ENCODE results near the gene PIGS. TPM values are rescaled to one million over a fixed set of nuclear protein-coding genes. Genes with fewer than 3 reads are reported as not detected.
"Not testable (repeated sequence)": the region's sequence is repeated elsewhere in the genome, so short reads cannot be mapped to it uniquely, and the experiment has no call there.

Gene PIGS
- total RNA-seq, 1 donor from 2014 or later: 44.2 TPM

GRCh38 chr17:28530250-28530649 is 41.1 kb downstream of the PIGS start:
- no peak for DNase-seq (ENCODE audit: low read depth in 2 of 2)

- DNase-seq (ENCODE audit: low read depth in 2 of 2): no peak
Observed at GRCh38 chr17:28529013-28529400, 42.3 kb downstream of the PIGS start.

GRCh38 chr17:28528327-28529012 is 42.9 kb downstream of the PIGS start:
- DNase-seq (ENCODE audit: low read depth in 2 of 2): no peak

GRCh38 chr17:28527859-28528258 is 43.5 kb downstream of the PIGS start:
- DNase-seq (ENCODE audit: low read depth in 2 of 2): no peak

- no peak for DNase-seq (ENCODE audit: low read depth in 2 of 2)
Observed at GRCh38 chr17:28527181-28527681, 44.1 kb downstream of the PIGS start.

GRCh38 chr17:28526381-28526780 is 44.9 kb downstream of the PIGS start:
- no peak for DNase-seq (ENCODE audit: low read depth in 2 of 2)

GRCh38 chr17:28524476-28525424 is 46.6 kb downstream of the PIGS start:
- no peak for DNase-seq (ENCODE audit: low read depth in 2 of 2)

GRCh38 chr17:28523876-28524275 is 47.4 kb downstream of the PIGS start:
- no peak for DNase-seq (ENCODE audit: low read depth in 2 of 2)

GRCh38 chr17:28523186-28523585 is 48.1 kb downstream of the PIGS start:
- DNase-seq (ENCODE audit: low read depth in 2 of 2): no peak

- DNase-seq (ENCODE audit: low read depth in 2 of 2): not testable (repeated sequence)
Observed at GRCh38 chr17:28522281-28522680, 49.0 kb downstream of the PIGS start.

GRCh38 chr17:28521311-28522085 is 49.8 kb downstream of the PIGS start:
- DNase-seq (ENCODE audit: low read depth in 2 of 2): no peak

- DNase-seq (ENCODE audit: low read depth in 2 of 2): no peak
Observed at GRCh38 chr17:28520687-28521086, 50.6 kb downstream of the PIGS start.

GRCh38 chr17:28519236-28519635 is 52.1 kb downstream of the PIGS start:
- no peak for DNase-seq (ENCODE audit: low read depth in 2 of 2)

- no peak for DNase-seq (ENCODE audit: low read depth in 2 of 2)
Observed at GRCh38 chr17:28518578-28518977, 52.7 kb downstream of the PIGS start.

- DNase-seq (ENCODE audit: low read depth in 2 of 2): no peak
Observed at GRCh38 chr17:28518132-28518531, 53.2 kb downstream of the PIGS start.

- DNase-seq (ENCODE audit: low read depth in 2 of 2): no peak
Observed at GRCh38 chr17:28515518-28515917, 55.8 kb downstream of the PIGS start.

- no peak for DNase-seq (ENCODE audit: low read depth in 2 of 2)
Observed at GRCh38 chr17:28514561-28515002, 56.7 kb downstream of the PIGS start.

- DNase-seq (ENCODE audit: low read depth in 2 of 2): no peak
Observed at GRCh38 chr17:28513476-28513875, 57.8 kb downstream of the PIGS start.

- DNase-seq (ENCODE audit: low read depth in 2 of 2): no peak
Observed at GRCh38 chr17:28511858-28512461, 59.4 kb downstream of the PIGS start.

- no peak for DNase-seq (ENCODE audit: low read depth in 2 of 2)
Observed at GRCh38 chr17:28509789-28510188, 61.5 kb downstream of the PIGS start.

GRCh38 chr17:28508211-28508724 is 63.1 kb downstream of the PIGS start:
- no peak for DNase-seq (ENCODE audit: low read depth in 2 of 2)

All from dermis microvascular lymphatic vessel endothelial cell (primary cell).